GM23248 (cell line): ENCODE data around the gene OPN5.

Source experiments
- EZH2 ChIP-seq: fragments of 200-600 bp; sonication (generic); IDR thresholded peaks from 2 replicates; pipeline ENCODE4 v1.6.1; 2018; ENCODE audit warnings: antibody characterized with exemption, mild to moderate bottlenecking; ENCODE audit not compliant: insufficient read depth, poor library complexity, severe bottlenecking
- EZH2phosphoT487 ChIP-seq: fragments of 200-600 bp; sonication (generic); IDR thresholded peaks from 2 replicates; pipeline ENCODE4 v1.6.1; 2018; ENCODE audit warnings: antibody characterized with exemption, moderate library complexity, mild to moderate bottlenecking, low read depth; ENCODE audit not compliant: insufficient read depth

DNA sequence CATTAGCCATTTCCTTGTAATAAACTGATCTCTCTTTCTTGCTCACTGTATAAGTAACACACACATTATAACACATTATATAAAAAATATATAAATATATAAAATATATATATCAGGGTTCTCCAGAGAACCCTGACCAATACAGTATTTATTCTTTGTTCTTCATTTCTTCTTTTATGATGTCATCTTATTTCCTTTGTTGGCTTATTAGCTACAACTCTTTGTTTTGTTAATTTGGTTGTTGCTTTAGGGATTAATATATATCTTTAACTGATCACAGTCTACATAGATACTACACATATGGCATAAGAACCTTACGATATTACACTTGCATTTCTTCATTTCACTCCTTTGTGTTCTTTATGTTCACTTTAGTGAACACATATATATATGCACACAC is 14.7 kb upstream of the OPN5 start:
- TF ChIP-seq EZH2, result no peak
- TF ChIP-seq EZH2phosphoT487, result no peak
